H1 (cell line): Measurements from ENCODE around the gene BEAN1. TPM values are rescaled to one million over a fixed set of nuclear protein-coding genes. Genes with fewer than 3 reads are reported as not detected.

Source experiments
- CTCF ChIA-PET: fragments of 300-600 bp; sonication (Branson Sonifier 250); formaldehyde crosslinking; loops from one replicate; lab custom pipeline; 2021; ENCODE audit not compliant: partially characterized antibody; lab: Charles Lee
- POLR2A ChIA-PET: fragments of 300-600 bp; sonication (Branson Sonifier 250); formaldehyde crosslinking; loops from one replicate; lab custom pipeline; 2021; ENCODE audit warnings: inconsistent platforms; ENCODE audit not compliant: partially characterized antibody; lab: Charles Lee
- DNase-seq, 2 experiments: peaks; one replicate each; pipeline versions ENCODE4 v3.0.0 to v3.0.0-alpha.2; 2010 to 2022; ENCODE audit warnings: low spot score in 2 of 2, low read depth in 1 of 2, mixed read lengths in 1 of 2
- FAIRE-seq: peaks from 2 replicates; lab custom pipeline; 2011; peaks lifted over from hg19 to GRCh38; lab: Jason Lieb, UNC
- H2AFZ ChIP-seq: 2 replicates; pipeline ENCODE4 v1.8.1; 2012; ENCODE audit warnings: low read length, inconsistent platforms
- H2AK5ac ChIP-seq: 2 replicates; pipeline ENCODE4 v1.6.1; 2013; ENCODE audit warnings: low read depth, low read length
- H2BK120ac ChIP-seq: replicated peaks from 2 replicates; pipeline ENCODE3; 2013; ENCODE audit warnings: low read depth, low read length, inconsistent platforms
- H2BK12ac ChIP-seq: 2 replicates; pipeline ENCODE4 v1.6.1; 2013; ENCODE audit warnings: low read depth, low read length
- H2BK15ac ChIP-seq: 2 replicates; pipeline ENCODE4 v1.6.1; 2013; ENCODE audit warnings: low read length
- H2BK20ac ChIP-seq: 2 replicates; pipeline ENCODE4 v1.6.1; 2013; ENCODE audit warnings: low read length
- H2BK5ac ChIP-seq: 2 replicates; pipeline ENCODE4 v1.6.1; 2013; ENCODE audit warnings: low read depth, low read length
- H3K14ac ChIP-seq: 2 replicates; pipeline ENCODE4 v1.6.1; 2013; ENCODE audit warnings: inconsistent platforms; ENCODE audit not compliant: insufficient read length
- H3K18ac ChIP-seq: 2 replicates; pipeline ENCODE4 v1.6.1; 2013; ENCODE audit warnings: low read length; ENCODE audit errors: extremely low read depth
- H3K23ac ChIP-seq: 2 replicates; pipeline ENCODE4 v1.6.1; 2013; ENCODE audit warnings: inconsistent platforms; ENCODE audit not compliant: insufficient read length
- H3K23me2 ChIP-seq: 2 replicates; pipeline ENCODE4 v1.6.1; 2013; ENCODE audit warnings: low read depth, low read length
- H3K27ac ChIP-seq: 2 replicates; pipeline ENCODE4 v1.6.1; 2011; ENCODE audit warnings: low read depth, low read length, inconsistent platforms
- H3K27me3 ChIP-seq, 4 experiments: replicated peaks in 1 of 4; 1 replicate in 1 of 4; 2 replicates in 3 of 4; pipeline versions ENCODE4 v1.6.1 to v1.8.1; 2011 to 2013; ENCODE audit warnings: low read length in 3 of 4, mild to moderate bottlenecking in 3 of 4, inconsistent platforms in 2 of 4, mixed read lengths in 2 of 4, moderate library complexity in 1 of 4; ENCODE audit not compliant: control insufficient read depth in 3 of 4, insufficient read depth in 3 of 4; ENCODE audit errors: extremely low read depth in 1 of 4
- H3K36me3 ChIP-seq, 4 experiments: 2 replicates each; pipeline versions ENCODE4 v1.6.1 to v1.8.1; 2011 to 2013; ENCODE audit warnings: mild to moderate bottlenecking in 4 of 4, low read length in 3 of 4, moderate library complexity in 2 of 4, control low read depth in 1 of 4, inconsistent platforms in 1 of 4; ENCODE audit not compliant: insufficient read depth in 4 of 4, control insufficient read depth in 2 of 4
- H3K4ac ChIP-seq: replicated peaks from 2 replicates; pipeline ENCODE3; 2013; ENCODE audit warnings: low read length, low read depth, mixed read lengths, inconsistent platforms; ENCODE audit not compliant: insufficient read length
- H3K4me1 ChIP-seq, 4 experiments: replicated peaks in 1 of 4; 1 replicate in 1 of 4; 2 replicates in 3 of 4; pipeline versions ENCODE4 v1.6.1 to v1.8.1; 2011 to 2013; ENCODE audit warnings: low read length in 3 of 4, inconsistent platforms in 2 of 4, mixed read lengths in 1 of 4; ENCODE audit not compliant: insufficient read depth in 4 of 4, control insufficient read depth in 3 of 4
- H3K4me2 ChIP-seq, 2 experiments: 2 replicates each; pipeline versions ENCODE4 v1.6.1 to v1.8.1; 2011 to 2013; ENCODE audit warnings: low read depth in 2 of 2, low read length in 2 of 2, control low read depth in 1 of 2, inconsistent platforms in 1 of 2, mild to moderate bottlenecking in 1 of 2; ENCODE audit not compliant: insufficient read depth in 1 of 2
- H3K4me3 ChIP-seq, 4 experiments: fragments of 200-600, 300-600 bp in 1 of 4; sonication (generic), shearing (Covaris generic), sonication (Bioruptor Twin) in 1 of 4; 2 replicates each; pipeline versions ENCODE4 v1.5.1 to v1.8.1; 2011 to 2016; ENCODE audit warnings: low read length in 4 of 4, low read depth in 3 of 4, control low read depth in 2 of 4, inconsistent platforms in 2 of 4, mild to moderate bottlenecking in 2 of 4, mixed read lengths in 1 of 4, moderate library complexity in 1 of 4; ENCODE audit not compliant: insufficient read depth in 2 of 4; ENCODE audit errors: extremely low read depth in 1 of 4
- H3K56ac ChIP-seq: replicated peaks from 2 replicates; pipeline ENCODE3; 2013; ENCODE audit warnings: low read depth, mild to moderate bottlenecking, mixed read lengths, low read length, inconsistent platforms; ENCODE audit not compliant: insufficient read length
- H3K79me1 ChIP-seq: 2 replicates; pipeline ENCODE4 v1.6.1; 2013; ENCODE audit warnings: low read depth, low read length, control low read depth
- H3K79me2 ChIP-seq, 2 experiments: 2 replicates each; pipeline versions ENCODE4 v1.6.1 to v1.8.1; 2012 to 2013; ENCODE audit warnings: low read length in 2 of 2, mild to moderate bottlenecking in 2 of 2, inconsistent platforms in 1 of 2; ENCODE audit not compliant: insufficient read depth in 2 of 2, control insufficient read depth in 1 of 2
- H3K9ac ChIP-seq, 4 experiments: replicated peaks in 1 of 4; 1 replicate in 1 of 4; 2 replicates in 3 of 4; pipeline versions ENCODE4 v1.6.1 to v1.8.1; 2011 to 2013; ENCODE audit warnings: low read depth in 3 of 4, low read length in 3 of 4, control low read depth in 2 of 4, mild to moderate bottlenecking in 2 of 4, moderate library complexity in 2 of 4, inconsistent platforms in 1 of 4; ENCODE audit errors: extremely low read depth in 1 of 4
- H3K9me3 ChIP-seq, 2 experiments: 2 replicates each; pipeline versions ENCODE4 v1.6.1 to v1.8.1; 2012 to 2013; ENCODE audit warnings: mild to moderate bottlenecking in 2 of 2, moderate library complexity in 2 of 2, control low read depth in 1 of 2, inconsistent platforms in 1 of 2, low read depth in 1 of 2, low read length in 1 of 2, mixed read lengths in 1 of 2; ENCODE audit not compliant: insufficient read depth in 2 of 2
- H4K20me1 ChIP-seq, 2 experiments: replicated peaks in 1 of 2; 2 replicates each; pipeline versions ENCODE3 to v1.8.1; 2011 to 2013; ENCODE audit warnings: inconsistent platforms in 2 of 2, low read length in 2 of 2, mild to moderate bottlenecking in 1 of 2; ENCODE audit not compliant: insufficient read depth in 2 of 2, control insufficient read depth in 1 of 2
- H4K5ac ChIP-seq: 2 replicates; pipeline ENCODE4 v1.6.1; 2013; ENCODE audit warnings: low read length, low read depth, mixed read lengths, inconsistent platforms; ENCODE audit not compliant: insufficient read length
- H4K8ac ChIP-seq: 2 replicates; pipeline ENCODE4 v1.8.0; 2013; ENCODE audit warnings: mild to moderate bottlenecking, moderate library complexity, low read length, inconsistent platforms; ENCODE audit not compliant: insufficient read depth; ENCODE audit errors: extremely low read depth
- H4K91ac ChIP-seq: replicated peaks from 2 replicates; pipeline ENCODE3; 2013; ENCODE audit warnings: low read length, mixed read lengths, inconsistent platforms; ENCODE audit not compliant: insufficient read length
- KDM1A ChIP-seq: fragments of 200-600, 300-600 bp; sonication (generic); IDR thresholded peaks from 2 replicates; pipeline ENCODE4 v1.7.1; 2016; ENCODE audit warnings: mild to moderate bottlenecking, low read length, borderline replicate concordance
- NANOG ChIP-seq: IDR thresholded peaks from 2 replicates; pipeline ENCODE4 v1.6.1; 2011; ENCODE audit warnings: low read length, low read depth, mild to moderate bottlenecking, inconsistent platforms; ENCODE audit not compliant: insufficient read depth, poor library complexity, severe bottlenecking
- TBP ChIP-seq: IDR thresholded peaks from 2 replicates; pipeline ENCODE4 v1.6.1; 2011; ENCODE audit warnings: low read depth, low read length, improper control_type of control experiment
- WGBS, 2 experiments: shearing (Covaris generic) in 1 of 2; methylation state at CpG; one replicate each; pipeline versions ENCODE4 v1.1.6 to v1.1.7; 2013 to 2015; ENCODE audit warnings: low lambda C conversion rate in 2 of 2, mixed read lengths in 2 of 2, inconsistent platforms in 1 of 2, low coverage in 1 of 2, missing lambda C conversion rate in 1 of 2; ENCODE audit not compliant: insufficient replicate concordance in 2 of 2, insufficient coverage in 1 of 2, insufficient read length in 1 of 2; ENCODE audit errors: extremely low coverage in 1 of 2, missing lambda C conversion rate in 1 of 2; 5-methylcytosine and 5-hydroxymethylcytosine counted together
- polyA plus RNA-seq, 7 experiments: library from polyadenylated mRNA; depleted of rRNA in 3 of 7; stranded (reverse) in 5 of 7; unstranded in 2 of 7; fragments of >200 nt in 5 of 7; fragments of 200-250 nt in 2 of 7; gene quantifications; 1 replicate in 5 of 7; 2 replicates in 1 of 7; 4 replicates in 1 of 7; pipeline versions ENCODE4 v1.2.1 to v1.2.3, GENCODE V29; 2011 to 2013; ENCODE audit warnings: missing spikeins in 2 of 7, mixed read lengths in 2 of 7
- total RNA-seq: library from RNA; stranded (reverse); fragmentation: NEBNext Ultra II Directional; extraction: Animal tissue kit (Norgen Biotek cat#: 25700); gene quantifications from 2 replicates; pipeline ENCODE4 v1.2.1, GENCODE V29; 2021

BEAN1 gene
- total and polyA plus RNA-seq, 2 of the 8 experiments (the other 6 are each of a cell fraction or from before 2014, with no cell fraction given), result 0.08 TPM; not detected in 1

GRCh38 chr16:66495440-66495839 is 68.3 kb downstream of the BEAN1 start:
- H3K79me2 ChIP-seq, result no peaks in the 10 kb centered on the region
- H2BK15ac ChIP-seq, result no peak overlapping the region
- H3K27ac ChIP-seq, result no peak overlapping the region
- no peak for TF ChIP-seq TBP
- no peak for TF ChIP-seq NANOG
- TF ChIP-seq KDM1A, result no peak
- H3K14ac ChIP-seq, result no peak overlapping the region
- no peaks in the 10 kb centered on the region for H4K20me1 ChIP-seq
- H3K9ac ChIP-seq, result no peak overlapping the region
- H2BK120ac ChIP-seq, result no peak overlapping the region
- H2BK20ac ChIP-seq, result no peak overlapping the region
- no peak overlapping the region for H3K18ac ChIP-seq
- no peaks in the 10 kb centered on the region for H3K79me1 ChIP-seq
- no peak overlapping the region for H4K8ac ChIP-seq
- no peak overlapping the region for H3K56ac ChIP-seq
- no peak for FAIRE-seq
- H2BK12ac ChIP-seq, result no peak overlapping the region
- H3K4me3 ChIP-seq, result no peak overlapping the region
- DNase-seq, result no peak
- whole genome bisulfite sequencing, 2 experiments, result 87 to 100% methylated on average over 1 to 2 of the region's 2 CpGs
- no peak overlapping the region for H4K91ac ChIP-seq
- H2AFZ ChIP-seq, result no peak overlapping the region
- H2AK5ac ChIP-seq, result 0 out of 2 replicates have a peak overlapping the region, but pooled peaks have one; percentile 24
- no peaks in the 10 kb centered on the region for H3K36me3 ChIP-seq
- 0 out of 4 replicates have a peak, but pooled peaks cover 0 to 9% of the 10 kb centered on the region in 2 experiments for H3K9me3 ChIP-seq
- H3K23me2 ChIP-seq, result peaks cover 3% of the 10 kb centered on the region; the same call in 1 of the 2 replicates
- H3K23ac ChIP-seq, result no peak overlapping the region
- no peaks in the 10 kb centered on the region for H3K4me1 ChIP-seq
- ChIA-PET CTCF (no interaction called here), POLR2A (no interaction called here)
- H3K27me3 ChIP-seq, result no peaks in the 10 kb centered on the region; a peak in 1 of 7 replicates
- no peak overlapping the region for H2BK5ac ChIP-seq
- no peak overlapping the region for H3K4ac ChIP-seq
- no peak overlapping the region for H4K5ac ChIP-seq
- H3K4me2 ChIP-seq, result no peak overlapping the region
